NCI-H2029 treated with DMSO at 0.1 percent for 48 hours (cell line): ENCODE measurements around the gene CDHR1.

Experiments used
- DNase-seq: peaks from one replicate; lab custom pipeline; 2025; lab: John Stamatoyannopoulos, UW

CDHR1 gene

DNA sequence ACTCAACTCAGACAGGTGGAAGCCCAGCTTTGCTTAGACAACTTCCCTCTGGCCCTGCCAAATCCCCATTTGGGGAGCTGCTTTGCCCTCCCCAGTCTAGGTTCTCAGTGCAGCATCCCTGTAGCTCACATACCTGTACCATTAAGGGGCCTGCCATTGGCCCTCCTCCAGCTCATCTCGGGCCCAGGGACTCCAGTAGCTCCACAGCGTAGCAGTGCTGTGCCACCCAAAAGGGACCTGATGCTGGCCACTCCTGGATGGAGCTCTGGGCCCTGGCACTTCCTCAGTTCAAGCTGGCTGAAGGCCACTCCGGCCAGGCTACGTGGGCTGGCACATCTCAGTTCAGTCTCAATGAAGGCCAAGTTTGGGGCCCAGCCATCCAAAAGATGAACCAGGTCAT lies 39.6 kb downstream of the CDHR1 start:
- DNase-seq = no peak

GRCh38 chr10:84234479-84234878 lies 40.1 kb downstream of the CDHR1 start:
- DNase-seq = no peak

DNA sequence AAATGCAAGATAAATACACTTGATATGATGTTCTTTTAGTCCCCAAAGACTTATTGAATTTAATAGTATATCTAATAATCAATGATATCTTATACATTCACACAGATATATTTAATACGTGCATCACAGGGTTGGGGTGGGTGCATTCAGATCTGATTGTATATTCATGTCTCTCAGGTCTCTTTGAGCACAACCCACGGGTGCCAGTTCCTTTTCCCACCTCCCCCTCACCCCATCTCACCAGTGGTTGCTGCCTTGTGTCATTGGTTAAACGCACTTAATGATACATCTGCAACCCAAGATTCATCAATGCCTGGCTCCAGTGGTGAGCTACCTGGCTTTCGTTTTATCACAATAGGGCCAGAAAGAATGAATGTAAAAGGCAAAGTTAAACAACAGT lies 40.8 kb downstream of the CDHR1 start:
- DNase-seq = no peak

DNA sequence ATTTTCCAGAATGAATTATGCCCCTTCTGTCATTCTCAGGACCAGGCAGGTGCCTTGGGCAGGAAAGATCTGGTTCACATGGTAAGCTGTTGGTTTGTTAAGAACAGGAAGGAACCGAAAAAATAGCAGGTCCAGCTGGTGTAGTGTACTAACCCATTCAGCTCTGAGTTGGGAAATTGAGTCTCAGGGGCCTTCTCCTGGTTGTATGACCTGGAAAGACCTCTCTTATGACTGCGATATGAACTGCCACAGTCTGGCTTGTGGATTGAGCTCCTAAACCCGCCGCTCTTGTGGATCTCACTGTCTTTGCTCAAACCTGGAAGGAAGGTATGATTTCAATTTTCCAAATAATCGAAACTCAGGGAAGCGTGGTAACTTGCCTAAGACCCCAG lies 42.5 kb downstream of the CDHR1 start:
- DNase-seq = no peak

GRCh38 chr10:84237199-84238051 lies 43.1 kb downstream of the CDHR1 start:
- no peak for DNase-seq

DNA sequence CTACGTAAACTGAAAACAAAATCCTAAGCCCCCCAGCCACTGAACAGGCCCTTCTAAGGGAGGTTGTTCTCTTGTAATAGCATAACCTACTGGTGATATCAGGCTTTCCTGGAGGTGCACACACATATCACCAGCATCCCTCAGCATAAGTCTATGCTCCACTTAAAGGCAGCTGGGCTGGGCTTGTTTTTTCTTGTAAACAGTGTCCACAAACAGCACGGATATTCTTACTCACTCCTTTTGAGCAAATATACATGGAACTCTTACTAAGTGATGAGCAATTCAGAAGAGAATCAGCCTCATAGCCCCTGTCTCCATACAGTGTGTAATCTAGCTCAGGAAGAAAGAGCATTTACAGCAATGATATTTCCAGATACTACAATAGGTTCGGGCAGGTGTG lies 44.6 kb downstream of the CDHR1 start:
- DNase-seq = no peak

DNA sequence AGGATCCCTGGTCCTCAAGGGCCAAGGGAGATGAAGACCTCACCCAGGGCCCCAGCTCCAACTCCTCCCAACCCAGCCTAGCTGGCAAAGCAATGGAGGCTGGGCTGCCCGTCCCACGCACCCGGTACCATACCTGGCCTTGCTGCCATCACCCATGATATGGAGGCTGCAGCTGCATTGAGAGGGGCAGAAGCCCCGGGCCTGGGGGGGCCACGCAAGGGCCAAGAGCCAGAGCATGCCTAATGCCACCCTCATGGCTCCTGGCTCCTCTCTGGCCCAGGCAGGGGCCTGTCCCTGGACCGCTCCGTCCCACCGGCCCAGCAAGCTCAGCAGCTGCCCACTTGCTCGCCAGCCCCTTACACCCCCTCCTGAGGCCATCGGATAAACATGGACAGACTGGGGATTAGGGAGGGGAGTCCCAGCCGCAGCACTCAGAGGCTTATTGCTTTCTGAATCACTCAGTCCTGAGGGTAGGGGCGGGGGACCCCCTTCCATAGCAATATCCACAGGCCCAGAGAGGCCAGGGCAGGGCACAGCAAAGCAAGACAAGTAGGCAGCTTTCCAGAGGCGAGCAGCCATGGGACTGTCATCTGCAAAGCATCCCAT lies 47.0 kb downstream of the CDHR1 start, which contains the start of gene LRIT1:
TSS of gene LRIT1 (minus strand) at position 362 of the 606 bp plus-strand sequence. CDS start at position 255, 107 bp downstream.
- DNase-seq = no peak

GRCh38 chr10:84243759-84244158 lies 49.4 kb downstream of the CDHR1 start:
- DNase-seq = no peak

- DNase-seq = no peak
Measured at GRCh38 chr10:84244651-84245270, 50.4 kb downstream of the CDHR1 start, which contains the start of gene RGR. RGR (plus strand) TSS chr10:84245053; CDS start chr10:84245091, 38 bp downstream.

DNA sequence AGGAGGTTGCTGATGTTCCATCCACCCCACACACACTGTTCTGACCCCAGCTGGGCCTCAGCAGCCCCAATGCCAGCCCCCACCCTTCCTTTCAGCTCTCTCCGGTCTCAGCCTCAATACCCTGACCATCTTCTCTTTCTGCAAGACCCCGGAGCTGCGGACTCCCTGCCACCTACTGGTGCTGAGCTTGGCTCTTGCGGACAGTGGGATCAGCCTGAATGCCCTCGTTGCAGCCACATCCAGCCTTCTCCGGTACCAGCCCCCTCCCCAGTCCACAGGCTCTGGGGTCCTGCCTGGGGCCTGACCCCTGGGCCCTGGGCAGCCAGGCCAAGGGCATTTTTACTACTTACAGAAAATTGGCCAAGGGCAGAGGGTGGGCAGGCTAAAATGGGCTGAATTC lies 53.2 kb downstream of the CDHR1 start:
- no peak for DNase-seq

DNA sequence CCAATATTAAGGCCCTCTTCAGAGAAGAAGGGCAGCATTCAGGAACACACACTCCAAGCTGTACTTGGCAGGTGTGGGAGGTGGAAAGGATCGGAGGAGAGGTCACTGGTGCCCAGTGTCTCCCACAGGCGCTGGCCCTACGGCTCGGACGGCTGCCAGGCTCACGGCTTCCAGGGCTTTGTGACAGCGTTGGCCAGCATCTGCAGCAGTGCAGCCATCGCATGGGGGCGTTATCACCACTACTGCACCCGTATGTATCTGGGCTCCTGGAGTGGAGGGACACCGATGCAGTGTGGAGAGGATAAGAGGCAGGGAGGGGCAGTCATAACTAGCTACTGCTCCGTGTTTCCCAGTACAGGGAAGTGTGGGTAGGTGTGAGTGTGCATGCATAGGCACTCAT lies 54.5 kb downstream of the CDHR1 start:
- DNase-seq = no peak

DNA sequence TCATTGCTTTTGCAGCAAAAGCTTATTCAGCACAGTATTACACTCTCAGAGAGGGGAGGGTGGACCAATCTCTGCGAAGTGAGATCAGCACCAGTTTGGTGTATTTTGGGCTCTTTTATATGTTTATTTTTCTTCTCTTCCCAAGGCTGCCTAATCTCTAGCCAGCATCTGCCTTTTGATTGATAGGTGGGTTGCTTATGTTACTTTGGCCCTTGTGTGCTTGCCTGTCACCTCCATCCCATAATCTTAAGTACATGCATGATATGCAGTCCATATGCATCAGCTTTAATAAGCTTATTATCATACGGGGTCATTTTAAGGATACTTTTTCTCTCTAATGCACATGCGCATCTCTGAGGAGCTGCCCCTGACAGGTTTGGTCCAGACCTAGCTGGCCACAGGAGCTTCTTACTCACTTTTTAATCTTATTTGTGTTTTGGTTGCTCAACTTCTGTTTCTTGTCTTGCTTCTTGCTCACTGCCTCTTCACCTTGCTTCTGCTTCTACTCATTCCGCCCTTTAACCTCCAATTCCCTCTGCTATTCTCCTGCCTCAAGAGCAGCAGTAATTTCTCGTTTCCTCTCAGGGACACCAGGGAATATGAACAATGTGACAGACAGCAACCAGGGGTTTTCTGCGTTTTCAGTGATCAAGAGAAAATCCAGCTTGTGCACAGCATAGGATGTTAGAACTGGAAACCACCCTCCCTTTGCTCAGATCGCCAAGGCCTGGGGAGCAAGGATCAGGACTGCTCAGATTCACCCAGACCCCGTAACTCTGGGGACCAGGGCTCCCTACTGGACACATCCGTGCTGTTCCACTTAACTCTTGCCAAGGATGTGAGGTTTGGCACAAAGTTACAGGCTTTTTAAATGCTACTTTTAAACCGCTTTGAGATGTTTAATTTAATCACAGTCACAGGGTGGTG lies 60.5 kb downstream of the CDHR1 start:
- DNase-seq = no peak

- DNase-seq = no peak
Measured at GRCh38 chr10:84256510-84257342, 62.4 kb downstream of the CDHR1 start.

DNA sequence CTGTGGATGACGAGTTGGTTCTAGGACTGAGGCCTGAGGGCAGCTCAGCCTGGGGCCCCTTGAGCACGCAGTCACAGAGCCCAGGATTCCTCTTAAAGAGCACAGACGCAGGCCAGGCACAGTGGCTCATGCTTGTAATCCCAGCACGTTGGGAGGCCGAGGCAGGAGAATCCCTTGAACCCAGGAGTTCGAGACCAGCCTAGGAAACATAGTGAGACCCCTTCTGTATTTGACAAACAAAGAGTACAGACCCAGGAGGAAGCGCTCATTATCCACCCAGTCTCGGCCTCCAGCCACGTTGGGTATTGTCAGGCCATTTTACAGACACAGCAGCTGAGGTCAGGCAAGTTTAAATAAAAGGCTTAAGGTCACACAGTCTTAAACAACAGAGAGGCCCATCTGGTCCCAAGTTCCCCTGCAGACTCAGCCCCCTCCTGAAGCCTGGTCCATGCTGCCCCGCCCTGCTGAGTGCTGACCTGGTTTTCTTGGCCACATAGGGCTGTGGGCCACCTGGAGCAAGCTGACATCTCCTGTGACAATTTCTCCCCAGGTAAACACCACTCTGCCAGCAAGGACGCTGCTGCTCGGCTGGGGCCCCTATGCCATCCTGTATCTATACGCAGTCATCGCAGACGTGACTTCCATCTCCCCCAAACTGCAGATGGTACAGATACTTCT lies 63.1 kb downstream of the CDHR1 start:
- DNase-seq = no peak

GRCh38 chr10:84258034-84258695 lies 63.8 kb downstream of the CDHR1 start:
- DNase-seq = no peak

DNA sequence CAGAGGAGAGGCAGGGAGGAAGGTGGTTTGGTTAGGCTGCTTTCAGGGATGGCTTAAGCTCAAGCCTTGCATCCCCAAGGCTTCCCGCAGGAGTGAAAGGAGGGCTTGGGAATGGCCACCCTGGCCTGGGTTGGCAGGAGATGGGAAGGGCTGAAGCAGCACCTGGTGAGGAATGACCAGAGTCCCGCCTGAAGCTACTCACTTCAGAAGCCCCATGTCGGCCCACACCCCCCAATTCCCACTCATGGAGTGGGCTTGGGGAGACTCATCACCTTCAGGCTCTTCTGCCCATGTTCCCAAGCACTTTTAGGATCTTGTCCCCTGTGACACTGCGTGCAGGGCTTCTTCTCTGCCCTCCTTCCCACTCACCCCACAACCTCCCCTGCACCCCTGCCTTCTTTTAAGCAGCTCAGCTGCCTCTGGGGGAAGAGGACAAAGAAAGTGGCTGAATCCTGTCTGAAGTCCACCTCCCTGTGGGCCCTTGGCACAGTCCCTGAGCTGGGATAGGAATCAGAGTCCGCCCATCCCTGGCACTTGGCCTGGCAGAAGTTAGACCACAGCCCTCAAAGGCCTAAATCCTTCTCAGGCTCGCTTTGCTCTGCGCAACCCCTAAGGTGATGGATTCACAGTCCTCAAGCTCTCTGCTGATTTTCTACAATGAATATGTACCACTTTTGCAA lies 67.0 kb downstream of the CDHR1 start:
- no peak for DNase-seq

GRCh38 chr10:84262190-84262956 lies 68.0 kb downstream of the CDHR1 start:
- DNase-seq = no peak

DNA sequence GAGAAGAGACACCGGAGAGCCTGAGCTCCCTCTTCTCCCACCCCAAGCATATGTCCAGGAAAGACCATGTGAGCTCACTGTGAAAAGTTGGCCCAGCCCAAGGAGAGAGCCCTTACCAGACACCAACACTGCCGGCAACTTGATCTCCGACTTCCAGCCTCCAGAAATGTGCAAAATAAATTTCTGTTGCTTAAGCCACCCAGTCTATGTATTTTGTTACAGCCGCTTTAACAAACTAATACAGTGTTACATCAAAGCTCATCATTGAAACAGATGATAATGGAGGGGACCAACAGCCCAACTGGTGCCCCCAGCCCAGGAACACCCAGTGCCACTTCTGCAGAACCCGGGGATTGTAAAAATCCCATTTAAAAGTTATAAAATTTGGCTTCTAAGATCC lies 69.4 kb downstream of the CDHR1 start:
- no peak for DNase-seq
